HUES6 (cell line): ENCODE data around the gene THOC5.
A peak's percentile ranks its signal among the peaks of the same experiment; 100 is the strongest.
"Not testable (repeated sequence)": the region's sequence is repeated elsewhere in the genome, so short reads cannot be mapped to it uniquely, and the experiment has no call there.

Source experiments
- H3K27ac ChIP-seq: 2 replicates; pipeline ENCODE4 v1.7.0; 2013; ENCODE audit warnings: low read depth, mild to moderate bottlenecking, low read length, inconsistent platforms
- H3K27me3 ChIP-seq: 2 replicates; pipeline ENCODE4 v1.6.1; 2013; ENCODE audit warnings: low read length; ENCODE audit not compliant: control insufficient read depth, insufficient read depth
- H3K36me3 ChIP-seq: 2 replicates; pipeline ENCODE4 v1.6.1; 2013; ENCODE audit warnings: low read length; ENCODE audit not compliant: control insufficient read depth, insufficient read depth
- H3K4me1 ChIP-seq: 2 replicates; pipeline ENCODE4 v1.6.1; 2013; ENCODE audit warnings: low read length; ENCODE audit not compliant: control insufficient read depth, insufficient read depth
- H3K4me3 ChIP-seq: 2 replicates; pipeline ENCODE4 v1.5.1; 2013; ENCODE audit warnings: low read depth, low read length
- H3K9ac ChIP-seq: one replicate; pipeline ENCODE4 v1.6.1; 2013; ENCODE audit warnings: mild to moderate bottlenecking, low read length
- H3K9me3 ChIP-seq: 2 replicates; pipeline ENCODE4 v1.6.1; 2013; ENCODE audit warnings: low read depth, low read length; ENCODE audit not compliant: control insufficient read depth, insufficient read depth

The THOC5 gene

DNA sequence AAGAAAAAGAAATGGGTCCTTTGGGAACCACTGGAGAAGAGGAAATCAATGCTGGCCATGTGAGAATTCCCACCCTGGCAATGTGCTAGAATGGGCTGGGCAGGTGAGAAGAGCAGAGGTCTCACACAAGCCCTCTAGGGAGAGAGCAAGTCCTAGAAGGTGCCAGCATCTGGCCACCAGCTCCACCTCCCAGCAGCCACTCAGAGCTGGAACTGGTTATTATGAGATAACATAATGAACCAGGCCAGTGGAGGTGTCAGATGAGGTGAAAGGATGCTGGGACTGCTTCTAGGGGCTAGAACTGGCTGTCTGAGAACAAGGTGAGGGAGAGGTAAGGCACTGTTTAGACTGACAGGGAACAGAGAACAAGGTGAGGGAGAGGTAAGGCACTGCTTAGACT is 44.3 kb downstream of the THOC5 start:
- H3K9me3 ChIP-seq: no peaks in the 10 kb centered on the region
- H3K36me3 ChIP-seq: peaks cover 71% of the 10 kb centered on the region
- no peaks in the 10 kb centered on the region for H3K4me1 ChIP-seq
- H3K27me3 ChIP-seq: no peaks in the 10 kb centered on the region
- H3K27ac ChIP-seq: no peak overlapping the region
- no peak overlapping the region for H3K4me3 ChIP-seq
- no peak overlapping the region for H3K9ac ChIP-seq

GRCh38 chr22:29503811-29504372 is 49.7 kb downstream of the THOC5 start:
- peaks cover 33% of the 10 kb centered on the region for H3K36me3 ChIP-seq
- H3K9me3 ChIP-seq: no peaks in the 10 kb centered on the region
- no peaks in the 10 kb centered on the region for H3K27me3 ChIP-seq
- no peaks in the 10 kb centered on the region for H3K4me1 ChIP-seq
- H3K4me3 ChIP-seq: no peak overlapping the region
- H3K27ac ChIP-seq: 0 out of 2 replicates have a peak overlapping the region, but pooled peaks have one; percentile 9
- no peak overlapping the region for H3K9ac ChIP-seq

DNA sequence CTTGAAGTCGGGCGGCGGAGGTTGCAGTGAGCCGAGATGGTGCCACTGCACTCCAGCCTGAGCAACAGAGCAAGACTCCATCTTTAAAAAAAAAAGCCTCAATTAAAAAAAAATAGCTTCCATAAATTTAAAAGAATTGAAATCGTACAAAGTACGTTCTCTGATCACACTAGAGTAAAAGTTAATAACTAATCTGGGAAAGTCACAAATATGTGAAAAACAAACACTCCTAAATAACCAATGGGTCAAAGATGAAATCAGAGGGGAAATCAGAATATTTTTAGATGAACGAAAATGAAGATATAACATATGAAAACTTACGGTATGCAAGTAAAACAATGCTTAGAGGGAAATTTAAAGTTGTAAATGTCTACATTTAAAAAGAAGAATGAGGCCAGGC is 53.7 kb downstream of the THOC5 start:
- Histone ChIP-seq H3K9me3 (peaks cover 3% of the 10 kb centered on the region; the same call in 1 of the 2 replicates), H3K27me3 (no peaks in the 10 kb centered on the region), H3K4me3 (no peak overlapping the region), H3K27ac (no peak overlapping the region), H3K9ac (no peak overlapping the region), H3K36me3 (peaks cover 3% of the 10 kb centered on the region; the same call in 1 of the 2 replicates), H3K4me1 (no peaks in the 10 kb centered on the region)

DNA sequence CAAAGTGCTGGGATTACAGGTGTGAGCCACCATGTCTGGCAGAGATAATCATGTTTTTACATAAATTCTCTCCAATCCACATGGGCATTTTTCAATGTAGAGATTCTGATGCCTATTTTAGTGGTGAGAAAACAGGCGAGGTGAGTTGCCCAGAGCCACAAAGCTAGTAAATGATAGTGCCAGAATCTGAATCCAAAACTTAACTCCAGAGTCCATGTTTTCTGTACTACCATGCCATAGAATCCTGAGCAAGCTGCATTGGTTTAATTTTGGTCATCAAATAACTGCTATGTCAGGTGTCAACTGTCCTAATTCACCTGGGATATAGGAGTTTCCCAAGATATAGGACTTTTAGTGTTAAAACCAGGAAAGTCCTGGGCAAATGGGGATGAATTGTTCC is 59.9 kb downstream of the THOC5 start:
- H3K36me3 ChIP-seq: peaks cover 8% of the 10 kb centered on the region
- no peak overlapping the region for H3K9ac ChIP-seq
- no peak overlapping the region for H3K27ac ChIP-seq
- peaks cover 8% of the 10 kb centered on the region for H3K9me3 ChIP-seq
- no peak overlapping the region for H3K4me3 ChIP-seq
- no peaks in the 10 kb centered on the region for H3K27me3 ChIP-seq
- H3K4me1 ChIP-seq: no peaks in the 10 kb centered on the region

DNA sequence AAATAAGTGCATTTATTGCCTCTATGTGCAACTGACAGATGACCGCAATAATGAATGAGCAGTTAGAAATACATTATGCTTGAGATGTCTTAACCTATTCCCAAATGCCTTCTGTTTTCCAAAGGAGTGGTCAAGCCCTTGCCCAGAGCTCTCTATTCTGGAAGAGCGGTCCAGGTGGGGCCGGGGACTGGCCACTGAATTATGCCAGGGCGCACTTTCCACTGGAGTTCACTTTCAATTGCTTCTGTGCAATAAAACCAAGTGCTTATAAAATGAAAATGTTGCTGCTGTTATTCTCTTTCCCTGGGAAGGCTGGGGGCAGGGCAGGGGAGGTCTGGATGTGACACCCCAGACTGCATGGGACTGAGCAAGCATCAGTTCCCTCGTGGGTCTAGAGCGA is 62.5 kb downstream of the THOC5 start:
- H3K27me3 ChIP-seq: no peaks in the 10 kb centered on the region
- H3K4me1 ChIP-seq: no peaks in the 10 kb centered on the region
- H3K9ac ChIP-seq: no peak overlapping the region
- peaks cover 8% of the 10 kb centered on the region for H3K9me3 ChIP-seq
- no peak overlapping the region for H3K27ac ChIP-seq
- H3K4me3 ChIP-seq: no peak overlapping the region
- peaks cover 27% of the 10 kb centered on the region for H3K36me3 ChIP-seq

DNA sequence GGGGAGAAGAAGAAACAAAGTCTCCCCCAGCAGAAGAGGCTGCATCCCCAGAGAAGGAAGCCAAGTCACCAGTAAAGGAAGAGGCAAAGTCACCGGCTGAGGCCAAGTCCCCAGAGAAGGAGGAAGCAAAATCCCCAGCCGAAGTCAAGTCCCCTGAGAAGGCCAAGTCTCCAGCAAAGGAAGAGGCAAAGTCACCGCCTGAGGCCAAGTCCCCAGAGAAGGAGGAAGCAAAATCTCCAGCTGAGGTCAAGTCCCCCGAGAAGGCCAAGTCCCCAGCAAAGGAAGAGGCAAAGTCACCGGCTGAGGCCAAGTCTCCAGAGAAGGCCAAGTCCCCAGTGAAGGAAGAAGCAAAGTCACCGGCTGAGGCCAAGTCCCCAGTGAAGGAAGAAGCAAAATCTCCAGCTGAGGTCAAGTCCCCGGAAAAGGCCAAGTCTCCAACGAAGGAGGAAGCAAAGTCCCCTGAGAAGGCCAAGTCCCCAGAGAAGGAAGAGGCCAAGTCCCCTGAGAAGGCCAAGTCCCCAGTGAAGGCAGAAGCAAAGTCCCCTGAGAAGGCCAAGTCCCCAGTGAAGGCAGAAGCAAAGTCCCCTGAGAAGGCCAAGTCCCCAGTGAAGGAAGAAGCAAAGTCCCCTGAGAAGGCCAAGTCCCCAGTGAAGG is 64.3 kb downstream of the THOC5 start:
- not testable (repeated sequence) for H3K9me3 ChIP-seq, H3K27ac ChIP-seq, H3K4me1 ChIP-seq, H3K27me3 ChIP-seq, H3K9ac ChIP-seq, H3K4me3 ChIP-seq
- H3K36me3 ChIP-seq: peaks cover 35% of the 10 kb centered on the region

DNA sequence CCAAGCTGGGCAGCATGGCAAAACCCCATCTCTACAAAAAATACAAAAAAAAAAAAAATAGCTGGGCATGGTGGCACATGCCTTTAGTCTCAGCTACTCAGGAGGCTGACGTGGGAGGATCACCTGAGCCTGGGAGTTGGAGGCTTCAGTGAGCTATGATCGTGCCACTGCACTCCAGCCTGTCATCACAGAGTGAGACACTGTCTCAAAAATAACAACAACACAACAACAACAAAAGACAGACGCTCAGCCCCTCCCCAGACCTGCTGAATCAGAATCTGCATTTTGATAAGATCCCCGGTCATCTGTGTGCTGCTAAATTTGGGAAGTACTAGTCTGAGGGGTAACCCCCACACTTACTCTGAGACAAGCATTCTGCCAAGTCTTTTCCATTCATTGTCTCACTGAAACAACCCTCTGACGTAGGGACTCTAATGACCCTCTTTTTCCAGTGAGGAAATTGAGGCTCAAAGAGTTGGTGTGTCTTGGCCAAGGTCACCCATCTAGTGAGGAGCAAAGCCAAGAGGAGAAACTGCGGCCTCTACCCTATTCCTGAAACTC is 66.1 kb downstream of the THOC5 start:
- no peaks in the 10 kb centered on the region for H3K9me3 ChIP-seq
- H3K27ac ChIP-seq: no peak overlapping the region
- H3K27me3 ChIP-seq: peaks cover 1% of the 10 kb centered on the region; the same call in 1 of the 2 replicates
- H3K9ac ChIP-seq: no peak overlapping the region
- peaks cover under 1% of the 10 kb centered on the region for H3K4me1 ChIP-seq
- no peak overlapping the region for H3K4me3 ChIP-seq
- H3K36me3 ChIP-seq: peaks cover 38% of the 10 kb centered on the region

- H3K36me3 ChIP-seq: peaks cover 38% of the 10 kb centered on the region
- peaks cover 22% of the 10 kb centered on the region for H3K27me3 ChIP-seq
- H3K4me1 ChIP-seq: peaks cover 13% of the 10 kb centered on the region
- H3K9ac ChIP-seq: no peak overlapping the region
- H3K9me3 ChIP-seq: no peaks in the 10 kb centered on the region
- H3K4me3 ChIP-seq: no peak overlapping the region
- no peak overlapping the region for H3K27ac ChIP-seq
Measured at GRCh38 chr22:29485448-29485847, 68.1 kb downstream of the THOC5 start.

GRCh38 chr22:29484642-29485041 is 68.9 kb downstream of the THOC5 start:
- Histone ChIP-seq H3K9ac (no peak overlapping the region), H3K27ac (no peak overlapping the region), H3K9me3 (no peaks in the 10 kb centered on the region), H3K27me3 (peaks cover 30% of the 10 kb centered on the region), H3K4me3 (no peak overlapping the region), H3K4me1 (peaks cover 17% of the 10 kb centered on the region), H3K36me3 (peaks cover 38% of the 10 kb centered on the region)

DNA sequence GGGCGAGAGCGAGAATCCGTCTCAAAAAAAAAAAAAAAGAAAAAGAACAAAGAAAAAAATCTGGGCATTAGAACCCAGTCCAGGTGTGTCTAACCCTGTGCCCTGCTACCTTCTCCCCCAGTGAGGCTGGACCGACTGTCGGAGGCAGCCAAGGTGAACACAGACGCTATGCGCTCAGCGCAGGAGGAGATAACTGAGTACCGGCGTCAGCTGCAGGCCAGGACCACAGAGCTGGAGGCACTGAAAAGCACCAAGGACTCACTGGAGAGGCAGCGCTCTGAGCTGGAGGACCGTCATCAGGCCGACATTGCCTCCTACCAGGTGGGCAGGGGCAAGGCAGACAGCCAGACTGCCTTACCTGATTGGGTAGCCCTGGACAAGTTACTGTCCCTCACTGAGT is 70.3 kb downstream of the THOC5 start:
- peaks cover 26% of the 10 kb centered on the region for H3K36me3 ChIP-seq
- H3K4me3 ChIP-seq: no peak overlapping the region
- H3K9ac ChIP-seq: no peak overlapping the region
- no peak overlapping the region for H3K27ac ChIP-seq
- no peaks in the 10 kb centered on the region for H3K9me3 ChIP-seq
- H3K4me1 ChIP-seq: peaks cover 25% of the 10 kb centered on the region
- H3K27me3 ChIP-seq: peaks cover 44% of the 10 kb centered on the region

DNA sequence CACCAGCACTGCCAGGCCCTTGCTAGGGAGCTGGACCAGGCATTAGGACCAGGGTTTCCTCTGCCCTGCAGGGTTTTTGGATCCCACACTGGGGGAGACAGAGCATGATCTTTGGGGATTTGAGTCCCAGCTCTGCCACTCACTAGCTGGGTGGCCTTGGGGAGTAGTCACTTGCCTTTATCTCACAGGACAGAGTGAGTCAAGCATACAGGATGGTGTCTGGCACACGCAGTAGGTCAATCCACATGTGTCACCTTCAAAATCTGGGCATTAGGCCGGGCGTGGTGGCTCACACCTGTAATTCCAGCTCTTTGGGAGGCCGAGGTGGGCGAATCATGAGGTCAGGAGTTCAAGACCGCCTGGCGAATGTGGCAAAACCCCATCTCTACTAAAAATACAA is 70.8 kb downstream of the THOC5 start:
- H3K9ac ChIP-seq: no peak overlapping the region
- peaks cover 24% of the 10 kb centered on the region for H3K36me3 ChIP-seq
- H3K27ac ChIP-seq: no peak overlapping the region
- H3K9me3 ChIP-seq: no peaks in the 10 kb centered on the region
- peaks cover 30% of the 10 kb centered on the region for H3K4me1 ChIP-seq
- peaks cover 49% of the 10 kb centered on the region for H3K27me3 ChIP-seq
- no peak overlapping the region for H3K4me3 ChIP-seq
